PC-3 (cell line): ENCODE results near the gene BPIFB4.

ENCODE experiments used
- EZH2 ChIP-seq: fragments of 300-600 bp; sonication (generic); IDR thresholded peaks from one replicate; pipeline ENCODE4 v1.6.1; 2017; ENCODE audit warnings: antibody characterized with exemption, mild to moderate bottlenecking, low read length; ENCODE audit not compliant: unreplicated experiment
- EZH2phosphoT487 ChIP-seq: fragments of 300-600 bp; sonication (generic); IDR thresholded peaks from 2 replicates; pipeline ENCODE4 v1.6.1; 2018; ENCODE audit warnings: mild to moderate bottlenecking, antibody characterized with exemption, low read length, borderline replicate concordance
- TF ChIP-seq, protein P1 (sequence below): fragments of 300-600 bp; sonication (generic); conservative IDR thresholded peaks from 2 replicates; pipeline ENCODE4 v1.5.1; 2017; ENCODE audit warnings: antibody characterized with exemption, low read depth, mild to moderate bottlenecking, low read length

- TF ChIP-seq, protein P1, sequence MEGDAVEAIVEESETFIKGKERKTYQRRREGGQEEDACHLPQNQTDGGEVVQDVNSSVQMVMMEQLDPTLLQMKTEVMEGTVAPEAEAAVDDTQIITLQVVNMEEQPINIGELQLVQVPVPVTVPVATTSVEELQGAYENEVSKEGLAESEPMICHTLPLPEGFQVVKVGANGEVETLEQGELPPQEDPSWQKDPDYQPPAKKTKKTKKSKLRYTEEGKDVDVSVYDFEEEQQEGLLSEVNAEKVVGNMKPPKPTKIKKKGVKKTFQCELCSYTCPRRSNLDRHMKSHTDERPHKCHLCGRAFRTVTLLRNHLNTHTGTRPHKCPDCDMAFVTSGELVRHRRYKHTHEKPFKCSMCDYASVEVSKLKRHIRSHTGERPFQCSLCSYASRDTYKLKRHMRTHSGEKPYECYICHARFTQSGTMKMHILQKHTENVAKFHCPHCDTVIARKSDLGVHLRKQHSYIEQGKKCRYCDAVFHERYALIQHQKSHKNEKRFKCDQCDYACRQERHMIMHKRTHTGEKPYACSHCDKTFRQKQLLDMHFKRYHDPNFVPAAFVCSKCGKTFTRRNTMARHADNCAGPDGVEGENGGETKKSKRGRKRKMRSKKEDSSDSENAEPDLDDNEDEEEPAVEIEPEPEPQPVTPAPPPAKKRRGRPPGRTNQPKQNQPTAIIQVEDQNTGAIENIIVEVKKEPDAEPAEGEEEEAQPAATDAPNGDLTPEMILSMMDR = no peak
- TF ChIP-seq EZH2phosphoT487 (no peak), EZH2 (no peak)
Measured at GRCh38 chr20:33159713-33160112, 80.3 kb downstream of the BPIFB4 start.
